SU-DHL-6 (cell line): ENCODE measurements around the gene HP.

Experiments used
- H2AFZ ChIP-seq: fragments of 200-600 bp; sonication (generic); 2 replicates; pipeline ENCODE4 v1.6.1; 2014; ENCODE audit warnings: low read depth, mild to moderate bottlenecking, moderate library complexity, mixed read lengths, antibody characterized with exemption, low read length; ENCODE audit not compliant: severe bottlenecking
- H3F3A ChIP-seq: fragments of 200-600 bp; shearing (Covaris generic); 2 replicates; pipeline ENCODE4 v1.6.0; 2016; ENCODE audit warnings: antibody characterized with exemption, mild to moderate bottlenecking; ENCODE audit not compliant: insufficient read depth
- H3K27ac ChIP-seq: fragments of 200-600 bp; sonication (generic); 2 replicates; pipeline ENCODE4 v1.5.1; 2016; ENCODE audit warnings: low read depth, mild to moderate bottlenecking, low read length, moderate library complexity, mixed read lengths
- H3K27me3 ChIP-seq: fragments of 200-600 bp; sonication (generic), shearing (Covaris generic); 2 replicates; pipeline ENCODE4 v1.6.0; 2014; ENCODE audit warnings: mild to moderate bottlenecking, low read length
- H3K36me3 ChIP-seq: fragments of 200-600 bp; sonication (generic); 2 replicates; pipeline ENCODE4 v1.6.1; 2014; ENCODE audit warnings: mild to moderate bottlenecking, low read length, mixed read lengths
- H3K4me2 ChIP-seq: fragments of 300-600, 200-600 bp; shearing (Covaris generic), sonication (generic); 2 replicates; pipeline ENCODE4 v1.6.0; 2014; ENCODE audit warnings: low read length, low read depth, mild to moderate bottlenecking; ENCODE audit not compliant: poor library complexity, severe bottlenecking
- H3K4me3 ChIP-seq: fragments of 200-600 bp; sonication (generic); 2 replicates; pipeline ENCODE4 v1.5.1; 2014; ENCODE audit warnings: antibody characterized with exemption, low read length, mild to moderate bottlenecking, mixed read lengths; ENCODE audit not compliant: insufficient read depth, poor library complexity, severe bottlenecking
- H3K79me2 ChIP-seq: fragments of 200-600 bp; sonication (generic); 2 replicates; pipeline ENCODE4 v1.6.1; 2014; ENCODE audit warnings: mild to moderate bottlenecking, low read length, moderate library complexity; ENCODE audit not compliant: insufficient read depth
- H3K9ac ChIP-seq: fragments of 200-600 bp; sonication (generic); 2 replicates; pipeline ENCODE4 v1.7.0; 2014; ENCODE audit warnings: mild to moderate bottlenecking, low read length
- H3K9me2 ChIP-seq: fragments of 200-600 bp; sonication (generic); replicated peaks from 2 replicates; pipeline ENCODE4 v1.6.1; 2014; ENCODE audit warnings: low read length; ENCODE audit not compliant: insufficient read depth
- H3K9me3 ChIP-seq: fragments of 200-600 bp; sonication (generic); 2 replicates; pipeline ENCODE4 v1.6.1; 2014; ENCODE audit warnings: low read length, mixed read lengths; ENCODE audit not compliant: insufficient read depth
- H4K20me1 ChIP-seq: fragments of 200-600 bp; sonication (generic); 2 replicates; pipeline ENCODE4 v1.6.1; 2014; ENCODE audit warnings: low read depth, mild to moderate bottlenecking, antibody characterized with exemption, low read length, moderate library complexity, mixed read lengths
- CTCF ChIP-seq: fragments of 200-600 bp; sonication (generic); IDR thresholded peaks from one replicate; pipeline ENCODE4 v1.5.1; 2017; ENCODE audit warnings: antibody characterized with exemption, mild to moderate bottlenecking, low read length, moderate library complexity; ENCODE audit not compliant: insufficient read depth, poor library complexity, severe bottlenecking
- EZH2phosphoT487 ChIP-seq: fragments of 200-600 bp; sonication (generic), shearing (Covaris generic); conservative IDR thresholded peaks from 2 replicates; pipeline ENCODE4 v1.6.1; 2018; ENCODE audit warnings: mild to moderate bottlenecking, antibody characterized with exemption, low read length, moderate library complexity, mixed read lengths

Gene HP

DNA sequence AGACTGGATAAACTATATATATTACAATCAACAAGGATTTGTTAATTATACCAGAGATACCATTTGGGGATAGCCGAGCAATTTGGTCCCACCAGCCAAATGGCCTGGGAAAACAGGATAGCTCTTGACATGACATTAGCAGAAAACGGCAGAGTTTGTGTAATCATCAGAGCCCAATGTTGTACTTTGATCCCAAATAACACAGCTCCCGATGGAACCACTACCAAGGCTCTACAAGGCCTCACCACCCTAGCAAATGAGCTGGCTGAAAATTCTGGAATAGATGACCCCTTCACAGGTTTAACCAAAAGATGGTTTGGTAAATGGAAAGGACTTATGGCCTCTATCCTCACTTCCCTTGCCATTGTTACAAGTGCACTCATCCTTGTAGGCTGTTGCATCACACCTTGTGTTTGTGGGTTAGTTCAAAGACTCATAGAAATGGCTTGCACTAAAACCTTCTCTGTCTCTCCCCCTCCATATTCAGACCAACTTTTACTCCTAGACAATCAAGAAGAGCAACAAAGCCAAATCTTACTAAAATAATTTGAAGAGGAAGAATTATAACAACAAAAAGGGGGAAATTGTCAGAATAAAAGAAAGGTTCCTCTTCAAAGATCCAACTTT is 29.6 kb downstream of the HP start:
- Histone ChIP-seq H3K79me2 (no peaks in the 10 kb centered on the region), H3K9ac (no peak overlapping the region), H4K20me1 (no peaks in the 10 kb centered on the region), H3F3A (no peaks in the 10 kb centered on the region), H3K36me3 (peaks cover 15% of the 10 kb centered on the region; the same call in 1 of the 2 replicates), H2AFZ (no peak overlapping the region), H3K4me2 (no peak overlapping the region), H3K27ac (no peak overlapping the region), H3K9me2 (no peaks in the 10 kb centered on the region), H3K4me3 (no peak overlapping the region), H3K27me3 (no peaks in the 10 kb centered on the region), H3K9me3 (0 out of 2 replicates have a peak, but pooled peaks cover 6% of the 10 kb centered on the region)
- no peak for TF ChIP-seq CTCF
- no peak for TF ChIP-seq EZH2phosphoT487

DNA sequence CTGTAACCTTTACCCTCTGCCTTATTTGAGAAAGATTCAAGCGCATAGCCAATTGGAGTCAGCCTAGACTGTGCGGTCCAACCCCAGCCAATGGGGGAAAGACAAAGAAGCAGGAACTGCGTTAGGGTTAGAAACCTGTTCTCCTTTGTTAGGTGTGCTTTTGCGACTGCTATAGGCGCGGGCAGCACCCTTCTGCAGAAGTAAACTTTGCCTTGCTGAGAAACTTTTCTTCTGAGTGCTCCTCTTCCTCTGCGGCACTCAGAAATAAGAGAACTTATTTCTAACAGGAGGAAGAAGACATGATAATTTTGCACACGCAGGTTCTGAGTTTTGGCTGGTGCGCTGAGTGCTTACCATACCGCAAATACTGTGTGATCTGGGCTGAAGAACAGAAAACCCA is 30.1 kb downstream of the HP start:
- H3K9me2 ChIP-seq: no peaks in the 10 kb centered on the region
- peaks cover 18% of the 10 kb centered on the region; the same call in 1 of the 2 replicates for H3K36me3 ChIP-seq
- no peaks in the 10 kb centered on the region for H3K79me2 ChIP-seq
- no peaks in the 10 kb centered on the region for H3F3A ChIP-seq
- no peak overlapping the region for H3K4me2 ChIP-seq
- H3K9ac ChIP-seq: no peak overlapping the region
- no peaks in the 10 kb centered on the region for H3K27me3 ChIP-seq
- TF ChIP-seq CTCF: no peak
- no peak for TF ChIP-seq EZH2phosphoT487
- 0 out of 2 replicates have a peak, but pooled peaks cover 6% of the 10 kb centered on the region for H3K9me3 ChIP-seq
- no peak overlapping the region for H3K4me3 ChIP-seq
- H2AFZ ChIP-seq: no peak overlapping the region
- H3K27ac ChIP-seq: no peak overlapping the region
- H4K20me1 ChIP-seq: no peaks in the 10 kb centered on the region

DNA sequence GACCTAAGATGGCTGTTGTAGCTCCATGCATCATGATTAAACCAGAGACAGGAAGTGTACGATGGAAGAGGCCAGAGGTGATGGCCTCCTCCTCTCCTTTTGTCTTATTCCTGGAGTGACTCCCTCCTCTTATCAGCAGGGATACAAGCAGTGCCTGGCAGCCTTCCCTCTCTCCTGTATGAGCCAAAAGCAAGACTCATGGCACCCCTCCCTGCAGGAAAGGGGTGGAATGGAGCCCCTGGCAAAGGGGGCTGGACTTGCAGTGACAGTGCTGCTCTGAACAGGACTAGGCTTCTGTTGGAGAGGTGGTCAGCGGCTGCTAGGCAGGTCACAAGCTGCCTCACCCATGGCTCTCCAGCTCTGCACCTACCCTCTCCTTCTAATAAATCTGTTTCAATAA is 30.7 kb downstream of the HP start:
- H3K36me3 ChIP-seq: peaks cover 18% of the 10 kb centered on the region; the same call in 1 of the 2 replicates
- TF ChIP-seq CTCF (no peak), EZH2phosphoT487 (no peak)
- H3K9me2 ChIP-seq: no peaks in the 10 kb centered on the region
- H2AFZ ChIP-seq: no peak overlapping the region
- H3K4me2 ChIP-seq: no peak overlapping the region
- no peaks in the 10 kb centered on the region for H3F3A ChIP-seq
- 0 out of 2 replicates have a peak, but pooled peaks cover 6% of the 10 kb centered on the region for H3K9me3 ChIP-seq
- H3K79me2 ChIP-seq: no peaks in the 10 kb centered on the region
- H3K9ac ChIP-seq: no peak overlapping the region
- H3K4me3 ChIP-seq: no peak overlapping the region
- H4K20me1 ChIP-seq: no peaks in the 10 kb centered on the region
- H3K27ac ChIP-seq: no peak overlapping the region
- H3K27me3 ChIP-seq: no peaks in the 10 kb centered on the region
